ENCODE data around the gene SLC15A1.
A peak's percentile ranks its signal among the peaks of the same experiment; 100 is the strongest.

SLC15A1 gene

DNA sequence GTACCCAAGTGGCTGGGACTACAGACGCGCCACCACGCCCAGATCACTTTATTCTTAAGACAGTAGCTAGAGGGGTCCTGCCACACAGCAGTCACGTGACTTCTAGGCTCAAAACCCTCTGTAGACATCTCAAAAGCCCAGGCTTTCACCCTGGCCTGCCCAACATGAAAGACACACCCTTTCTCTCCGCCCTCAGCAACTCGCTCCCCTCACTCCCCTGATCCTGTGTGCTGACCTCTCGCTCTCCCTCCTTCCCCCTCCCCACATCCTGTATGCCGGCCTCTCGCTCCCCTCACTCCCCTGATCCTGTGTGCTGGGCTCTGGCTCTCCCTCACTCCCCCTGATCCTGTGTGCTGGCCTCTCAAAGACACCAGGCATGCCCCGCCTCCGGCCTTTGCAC lies 77.4 kb downstream of the SLC15A1 start:
- WGBS, result 68% methylated on average over 11 of the region's 11 CpGs
- H3K4me3 ChIP-seq (ENCODE audit: low read length), result no peak overlapping the region

DNA sequence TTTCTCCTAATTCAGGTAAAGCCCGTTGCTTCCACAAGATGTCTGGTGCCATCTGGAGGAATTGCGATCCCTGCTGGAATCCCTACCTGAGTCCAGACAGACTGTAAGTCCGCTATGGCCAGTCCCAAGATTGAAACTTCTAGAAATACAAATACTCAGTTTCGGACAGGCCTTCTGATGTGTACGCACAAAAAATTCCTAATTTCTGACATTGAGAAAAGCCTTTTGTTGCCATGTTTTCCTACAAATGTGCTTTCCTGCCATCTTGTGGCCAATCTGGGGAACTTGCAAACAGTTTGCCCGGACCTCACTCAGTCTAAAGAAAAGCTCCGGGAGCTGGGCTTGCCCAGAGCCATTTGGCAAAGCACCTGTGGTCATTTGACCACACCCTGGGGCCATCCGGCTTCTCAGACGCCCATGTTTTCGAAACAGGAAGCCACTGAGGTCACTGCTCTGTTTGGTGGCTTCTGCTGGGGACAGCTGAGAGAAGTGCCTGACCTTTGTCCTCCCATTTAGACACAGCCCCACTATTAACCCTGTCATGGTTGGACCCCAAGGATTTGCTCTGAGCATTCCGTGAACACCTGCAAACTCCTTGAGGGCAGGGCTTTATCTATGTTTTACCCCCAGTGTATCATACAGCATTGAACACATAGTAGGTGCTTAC lies 79.4 kb downstream of the SLC15A1 start:
- Histone ChIP-seq H3K9ac (ENCODE audit: low read depth, low read length) (no peak overlapping the region), H3K9me3 (ENCODE audit: insufficient read depth, low read depth, low read length) (no peaks in the 10 kb centered on the region), H3K4me1 (ENCODE audit: insufficient read depth, low read length) (no peaks in the 10 kb centered on the region), H3K4me3 (ENCODE audit: low read length) (peak overlapping the region; percentile 32; the same call in 1 of the 2 replicates), H3K36me3 (ENCODE audit: insufficient read depth, low read length) (no peaks in the 10 kb centered on the region), H3K27me3 (ENCODE audit: insufficient read depth, low read length) (no peaks in the 10 kb centered on the region), H3K27ac (ENCODE audit: low read depth, low read length) (no peak overlapping the region)
- 33% methylated on average over 11 of the region's 11 CpGs for WGBS

More for the DNA sequence above, 77.4 kb downstream of the SLC15A1 start:
- Histone ChIP-seq H3K4me1 (ENCODE audit: insufficient read depth, low read length) (0 out of 2 replicates have a peak, but pooled peaks cover 3% of the 10 kb centered on the region), H3K27ac (ENCODE audit: low read depth, low read length) (no peak overlapping the region), H3K9me3 (ENCODE audit: insufficient read depth, low read depth, low read length) (no peaks in the 10 kb centered on the region), H3K27me3 (ENCODE audit: insufficient read depth, low read length) (no peaks in the 10 kb centered on the region), H3K36me3 (ENCODE audit: insufficient read depth, low read length) (no peaks in the 10 kb centered on the region), H3K9ac (ENCODE audit: low read depth, low read length) (no peak overlapping the region)

DNA sequence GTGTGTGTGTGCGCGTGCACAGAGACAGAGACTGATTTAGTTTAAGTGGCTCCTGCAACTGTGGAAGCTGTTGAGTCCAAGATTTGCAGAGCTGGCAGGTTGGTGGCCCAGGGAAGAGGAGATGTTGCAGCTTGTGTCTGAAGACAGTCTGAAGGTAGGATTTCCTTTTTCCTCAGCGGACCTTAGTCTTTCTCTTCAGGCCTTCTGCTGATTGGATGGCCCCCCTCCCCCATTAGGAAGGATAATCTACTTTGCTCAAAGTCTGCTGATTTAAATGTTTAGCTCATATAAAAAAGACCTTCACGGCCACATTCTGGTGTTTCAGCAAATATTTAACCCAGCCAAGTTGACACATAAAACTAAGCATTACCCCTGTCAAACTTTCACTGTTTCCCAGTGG lies 84.3 kb downstream of the SLC15A1 start:
- Histone ChIP-seq H3K4me3 (ENCODE audit: low read length) (no peak overlapping the region), H3K27ac (ENCODE audit: low read depth, low read length) (no peak overlapping the region)
- WGBS, result 87% methylated on average over 4 of the region's 4 CpGs

DNA sequence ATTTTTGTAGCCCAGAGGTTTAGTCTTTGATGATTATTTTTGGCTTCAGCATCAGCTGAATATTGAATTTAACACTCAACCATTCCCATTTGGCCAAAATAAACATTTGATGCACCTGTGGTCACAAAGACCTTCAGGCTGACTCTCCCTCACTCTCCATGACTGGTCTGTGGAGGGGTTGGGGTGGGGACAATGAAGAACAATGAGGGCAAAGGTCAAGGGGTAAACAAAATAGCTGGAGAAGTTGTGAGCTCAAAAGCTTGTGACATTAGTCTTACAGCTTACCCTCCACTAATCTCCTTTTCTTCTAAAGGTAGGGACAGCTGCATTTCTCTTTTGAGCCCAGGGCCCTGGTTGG lies 86.9 kb downstream of the SLC15A1 start:
- no peak overlapping the region for H3K27ac ChIP-seq (ENCODE audit: low read depth, low read length)
- H3K4me1 ChIP-seq (ENCODE audit: insufficient read depth, low read length), result no peaks in the 10 kb centered on the region
- no peak overlapping the region for H3K9ac ChIP-seq (ENCODE audit: low read depth, low read length)
- H3K4me3 ChIP-seq (ENCODE audit: low read length), result no peak overlapping the region
- no peaks in the 10 kb centered on the region for H3K27me3 ChIP-seq (ENCODE audit: insufficient read depth, low read length)
- H3K9me3 ChIP-seq (ENCODE audit: insufficient read depth, low read depth, low read length), result no peaks in the 10 kb centered on the region
- H3K36me3 ChIP-seq (ENCODE audit: insufficient read depth, low read length), result no peaks in the 10 kb centered on the region

More for the DNA sequence above, 84.3 kb downstream of the SLC15A1 start:
- H3K4me1 ChIP-seq (ENCODE audit: insufficient read depth, low read length), result no peaks in the 10 kb centered on the region
- H3K9ac ChIP-seq (ENCODE audit: low read depth, low read length), result no peak overlapping the region
- H3K9me3 ChIP-seq (ENCODE audit: insufficient read depth, low read depth, low read length), result no peaks in the 10 kb centered on the region
- no peaks in the 10 kb centered on the region for H3K36me3 ChIP-seq (ENCODE audit: insufficient read depth, low read length)
- no peaks in the 10 kb centered on the region for H3K27me3 ChIP-seq (ENCODE audit: insufficient read depth, low read length)

DNA sequence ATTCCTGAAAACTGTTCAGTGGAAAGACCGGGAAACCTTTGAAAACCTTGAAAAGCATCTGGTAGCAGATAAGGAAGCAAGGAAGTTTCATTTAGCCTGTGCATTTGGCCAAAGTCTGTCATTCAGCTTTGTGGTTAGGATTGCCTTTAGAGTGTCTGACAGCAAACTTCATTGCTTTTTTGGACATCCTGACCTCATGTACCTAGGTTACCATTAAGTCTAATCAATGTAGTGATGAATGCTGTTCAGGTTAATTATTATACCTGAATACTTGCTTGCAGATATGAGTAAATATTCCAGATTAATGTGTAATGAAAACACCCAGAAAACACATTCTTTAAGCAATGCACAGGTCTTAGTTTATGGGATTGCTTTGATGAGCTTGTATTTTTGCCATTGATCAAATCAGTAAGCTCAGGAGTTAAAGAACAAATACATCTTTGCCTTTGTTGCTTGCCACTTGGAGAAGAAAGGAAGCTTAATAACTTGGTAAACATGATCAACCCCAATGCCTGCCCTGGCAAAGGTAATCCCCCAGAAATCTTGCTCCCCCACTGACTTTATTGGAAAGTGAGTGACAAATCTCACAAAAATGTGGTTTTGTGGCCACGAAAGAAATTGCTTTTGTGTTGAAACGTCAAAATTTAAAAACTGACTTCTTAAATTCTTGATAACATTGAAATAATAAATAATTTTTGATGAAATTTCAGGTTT lies 87.4 kb downstream of the SLC15A1 start:
- no peaks in the 10 kb centered on the region for H3K9me3 ChIP-seq (ENCODE audit: insufficient read depth, low read depth, low read length)
- WGBS, result 98% methylated on average over 1 of the region's 3 CpGs
- no peaks in the 10 kb centered on the region for H3K27me3 ChIP-seq (ENCODE audit: insufficient read depth, low read length)
- no peaks in the 10 kb centered on the region for H3K4me1 ChIP-seq (ENCODE audit: insufficient read depth, low read length)
- no peak overlapping the region for H3K4me3 ChIP-seq (ENCODE audit: low read length)
- H3K9ac ChIP-seq (ENCODE audit: low read depth, low read length), result no peak overlapping the region
- no peaks in the 10 kb centered on the region for H3K36me3 ChIP-seq (ENCODE audit: insufficient read depth, low read length)
- no peak overlapping the region for H3K27ac ChIP-seq (ENCODE audit: low read depth, low read length)

DNA sequence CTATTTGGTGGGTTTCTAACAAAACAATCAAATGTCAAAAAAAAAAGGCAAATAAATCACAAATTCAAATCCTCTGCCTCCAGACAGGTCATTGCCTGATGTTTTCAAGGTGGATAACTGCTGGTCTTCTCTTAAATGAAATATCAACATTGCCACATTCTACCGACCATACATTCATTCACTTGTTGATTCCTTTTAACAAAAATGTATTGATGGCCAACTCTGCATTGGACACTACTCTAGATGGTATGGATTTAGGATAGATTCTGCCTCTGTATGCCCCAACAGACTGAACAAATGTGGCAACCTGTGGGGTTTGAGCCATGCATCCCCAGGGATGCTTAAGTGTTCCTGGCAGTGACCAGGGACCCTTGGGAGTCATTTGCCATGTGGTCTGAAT lies 88.0 kb downstream of the SLC15A1 start:
- Histone ChIP-seq H3K9me3 (ENCODE audit: insufficient read depth, low read depth, low read length) (no peaks in the 10 kb centered on the region), H3K4me3 (ENCODE audit: low read length) (no peak overlapping the region), H3K9ac (ENCODE audit: low read depth, low read length) (no peak overlapping the region), H3K36me3 (ENCODE audit: insufficient read depth, low read length) (no peaks in the 10 kb centered on the region), H3K4me1 (ENCODE audit: insufficient read depth, low read length) (no peaks in the 10 kb centered on the region), H3K27me3 (ENCODE audit: insufficient read depth, low read length) (no peaks in the 10 kb centered on the region), H3K27ac (ENCODE audit: low read depth, low read length) (no peak overlapping the region)
- 86% methylated on average over 1 of the region's 1 CpG for WGBS

DNA sequence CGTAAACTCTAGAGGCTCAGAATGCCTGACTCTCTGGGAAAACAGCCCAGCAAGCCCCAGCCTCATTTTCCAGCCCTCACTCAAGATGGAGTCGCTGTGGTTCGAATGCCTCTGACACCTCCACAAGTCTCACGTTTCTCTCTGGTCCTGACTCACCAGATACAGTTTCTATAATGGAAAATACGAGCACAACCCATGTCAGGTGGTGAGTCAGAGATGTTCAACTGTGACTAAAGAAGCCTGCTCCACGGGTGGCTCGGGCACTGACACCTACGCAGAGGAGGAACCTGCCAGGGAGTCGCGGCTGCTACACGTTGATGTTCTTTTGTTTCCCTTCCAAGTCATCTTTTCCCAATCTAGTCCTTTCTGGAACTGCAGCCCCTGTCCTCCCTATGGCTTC lies 88.4 kb downstream of the SLC15A1 start:
- no peak overlapping the region for H3K27ac ChIP-seq (ENCODE audit: low read depth, low read length)
- WGBS, result 80% methylated on average over 11 of the region's 11 CpGs
- 0 out of 2 replicates have a peak, but pooled peaks cover 2% of the 10 kb centered on the region for H3K9me3 ChIP-seq (ENCODE audit: insufficient read depth, low read depth, low read length)
- H3K4me1 ChIP-seq (ENCODE audit: insufficient read depth, low read length), result no peaks in the 10 kb centered on the region
- no peak overlapping the region for H3K4me3 ChIP-seq (ENCODE audit: low read length)
- H3K36me3 ChIP-seq (ENCODE audit: insufficient read depth, low read length), result no peaks in the 10 kb centered on the region
- no peak overlapping the region for H3K9ac ChIP-seq (ENCODE audit: low read depth, low read length)
- H3K27me3 ChIP-seq (ENCODE audit: insufficient read depth, low read length), result no peaks in the 10 kb centered on the region

DNA sequence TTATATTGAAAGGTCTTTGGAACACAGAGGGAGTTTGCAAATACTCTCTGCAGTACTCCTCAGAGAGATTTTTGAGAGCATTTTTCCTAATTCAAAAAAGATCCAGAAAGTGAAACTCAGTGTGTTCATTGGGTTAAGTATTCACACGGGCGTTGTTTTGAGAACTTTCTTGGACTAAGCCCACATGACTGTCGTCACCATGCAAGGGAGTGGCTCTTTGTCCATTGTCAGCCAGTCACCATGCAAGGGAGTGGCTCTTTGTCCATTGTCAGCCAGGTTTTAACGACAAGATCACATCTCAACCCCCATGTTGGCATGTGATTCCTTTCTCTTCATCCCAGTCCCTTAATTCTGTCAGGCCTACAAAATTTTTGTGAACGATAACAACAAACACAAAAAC lies 94.3 kb downstream of the SLC15A1 start:
- Histone ChIP-seq H3K4me1 (ENCODE audit: insufficient read depth, low read length) (no peaks in the 10 kb centered on the region), H3K9me3 (ENCODE audit: insufficient read depth, low read depth, low read length) (0 out of 2 replicates have a peak, but pooled peaks cover 9% of the 10 kb centered on the region), H3K27ac (ENCODE audit: low read depth, low read length) (no peak overlapping the region), H3K4me3 (ENCODE audit: low read length) (no peak overlapping the region), H3K9ac (ENCODE audit: low read depth, low read length) (no peak overlapping the region), H3K36me3 (ENCODE audit: insufficient read depth, low read length) (no peaks in the 10 kb centered on the region), H3K27me3 (ENCODE audit: insufficient read depth, low read length) (no peaks in the 10 kb centered on the region)
- WGBS, result 92% methylated on average over 5 of the region's 5 CpGs

DNA sequence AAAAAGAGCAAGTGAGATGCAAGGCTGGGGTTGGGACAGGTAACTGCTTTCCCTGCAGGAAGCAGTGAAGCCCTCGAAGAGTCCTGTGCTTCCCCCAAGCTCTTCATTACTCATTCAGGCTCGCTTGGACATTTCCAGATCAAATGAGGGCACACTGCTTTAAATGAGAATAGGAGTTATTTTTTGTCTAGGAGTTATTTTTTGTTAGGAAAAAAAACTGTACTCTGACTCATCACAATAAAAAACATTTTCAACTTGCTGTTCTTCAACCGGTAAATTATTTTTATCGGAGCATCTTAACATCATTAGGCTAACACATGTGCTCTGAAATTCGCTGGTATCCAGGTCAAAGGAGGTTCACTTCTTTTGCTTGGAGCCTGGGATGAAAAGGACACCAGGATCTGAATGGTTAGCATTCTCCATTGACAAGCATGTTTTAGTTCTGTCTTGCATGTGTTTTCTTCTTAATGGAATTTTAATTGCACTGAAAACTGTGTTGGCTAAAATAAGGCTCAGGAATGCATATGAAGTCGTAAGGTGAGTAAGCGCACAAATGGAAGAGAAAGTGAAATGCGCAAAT lies 94.9 kb downstream of the SLC15A1 start:
- Histone ChIP-seq H3K27ac (ENCODE audit: low read depth, low read length) (no peak overlapping the region), H3K4me3 (ENCODE audit: low read length) (no peak overlapping the region), H3K27me3 (ENCODE audit: insufficient read depth, low read length) (no peaks in the 10 kb centered on the region), H3K36me3 (ENCODE audit: insufficient read depth, low read length) (no peaks in the 10 kb centered on the region), H3K4me1 (ENCODE audit: insufficient read depth, low read length) (no peaks in the 10 kb centered on the region), H3K9me3 (ENCODE audit: insufficient read depth, low read depth, low read length) (0 out of 2 replicates have a peak, but pooled peaks cover 9% of the 10 kb centered on the region), H3K9ac (ENCODE audit: low read depth, low read length) (no peak overlapping the region)
- 90% methylated on average over 7 of the region's 8 CpGs for WGBS

DNA sequence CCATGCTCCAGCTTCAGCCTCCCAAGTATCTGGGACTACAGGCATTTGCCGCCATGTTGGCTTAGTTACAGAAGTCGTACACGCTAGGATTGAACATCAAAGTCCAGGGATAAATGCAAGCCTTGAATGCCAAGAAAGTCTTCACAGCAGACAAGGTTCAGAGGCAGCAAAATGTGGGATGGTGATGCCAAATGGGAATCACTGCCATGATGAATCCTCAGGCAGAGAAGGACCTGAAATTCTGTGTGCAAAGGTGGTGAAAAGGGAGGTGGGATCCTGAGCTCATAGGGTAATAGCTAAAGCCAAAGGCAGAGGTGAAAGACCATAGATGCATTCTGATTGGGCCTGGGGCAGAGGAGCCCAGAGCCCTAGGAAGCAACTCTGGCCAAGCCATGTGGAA lies 96.2 kb downstream of the SLC15A1 start:
- 96% methylated on average over 3 of the region's 3 CpGs for WGBS

DNA sequence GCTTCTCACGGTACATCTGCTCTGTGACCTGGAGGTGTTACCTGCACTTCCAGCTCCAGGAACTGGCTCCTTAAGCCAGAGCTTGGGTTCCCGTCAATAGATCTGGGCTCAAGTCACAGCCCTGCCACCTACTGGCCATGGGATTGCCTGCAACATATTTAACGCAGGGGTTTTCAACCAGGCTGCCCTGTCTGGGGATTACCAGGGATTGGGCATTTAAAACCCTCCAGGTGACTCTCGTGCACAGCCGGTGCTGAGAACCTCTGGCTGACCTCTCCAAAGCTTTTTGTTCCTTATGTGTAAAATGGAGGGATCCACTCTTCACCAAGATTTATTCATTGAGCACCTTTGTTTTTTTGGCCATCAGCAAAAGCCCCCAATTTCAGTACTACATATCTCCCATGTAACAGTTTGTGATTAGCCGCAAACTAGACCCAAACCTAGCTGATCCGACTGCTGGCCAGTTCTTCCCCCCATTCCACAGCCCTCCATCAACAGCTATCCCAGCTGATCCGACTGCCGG lies 98.9 kb downstream of the SLC15A1 start:
- H3K27ac ChIP-seq (ENCODE audit: low read depth, low read length), result no peak overlapping the region
- no peaks in the 10 kb centered on the region for H3K27me3 ChIP-seq (ENCODE audit: insufficient read depth, low read length)
- no peaks in the 10 kb centered on the region for H3K36me3 ChIP-seq (ENCODE audit: insufficient read depth, low read length)
- WGBS, result 51% methylated on average over 9 of the region's 9 CpGs
- 0 out of 2 replicates have a peak, but pooled peaks cover 3% of the 10 kb centered on the region for H3K9me3 ChIP-seq (ENCODE audit: insufficient read depth, low read depth, low read length)
- no peak overlapping the region for H3K4me3 ChIP-seq (ENCODE audit: low read length)
- H3K4me1 ChIP-seq (ENCODE audit: insufficient read depth, low read length), result no peaks in the 10 kb centered on the region
- H3K9ac ChIP-seq (ENCODE audit: low read depth, low read length), result no peak overlapping the region

More for the DNA sequence above, 96.2 kb downstream of the SLC15A1 start:
- Histone ChIP-seq H3K27ac (ENCODE audit: low read depth, low read length) (no peak overlapping the region), H3K27me3 (ENCODE audit: insufficient read depth, low read length) (no peaks in the 10 kb centered on the region), H3K4me1 (ENCODE audit: insufficient read depth, low read length) (no peaks in the 10 kb centered on the region), H3K9me3 (ENCODE audit: insufficient read depth, low read depth, low read length) (0 out of 2 replicates have a peak, but pooled peaks cover 9% of the 10 kb centered on the region), H3K4me3 (ENCODE audit: low read length) (no peak overlapping the region), H3K9ac (ENCODE audit: low read depth, low read length) (no peak overlapping the region), H3K36me3 (ENCODE audit: insufficient read depth, low read length) (no peaks in the 10 kb centered on the region)

Measured in HUES64 (cell line).